Right hindlimb (tissue), 1 donor: ENCODE data around the gene ANTXR1.
"Not testable (repeated sequence)": the region's sequence is repeated elsewhere in the genome, so short reads cannot be mapped to it uniquely, and the experiment has no call there.

Experiments used
- DNase-seq: peaks from one replicate; pipeline ENCODE4 v3.0.0-alpha.2; 2018

Gene ANTXR1

GRCh38 chr2:69244882-69245281, 231.9 kb downstream of the ANTXR1 start:
- DNase-seq = no peak

DNA sequence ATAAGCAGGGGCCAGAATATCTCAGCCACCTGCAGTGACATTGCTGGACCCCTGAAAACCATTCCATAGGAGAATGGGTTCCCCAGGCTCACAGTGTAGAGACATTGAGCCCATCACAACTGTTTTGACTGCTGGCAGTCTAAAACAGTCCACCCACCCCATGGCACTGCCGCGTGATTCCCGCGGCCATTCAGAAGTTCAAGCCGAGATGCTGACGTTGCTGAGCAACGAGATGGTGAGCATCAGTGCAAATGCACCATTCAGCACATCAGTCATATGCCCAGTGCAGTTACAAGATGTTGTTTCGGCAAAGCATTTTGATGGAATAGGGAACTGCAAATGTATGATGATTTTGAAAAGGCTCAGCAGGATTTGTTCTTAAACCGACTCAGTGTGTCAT, 234.6 kb downstream of the ANTXR1 start:
- DNase-seq = no peak

GRCh38 chr2:69248232-69248631, 235.3 kb downstream of the ANTXR1 start:
- no peak for DNase-seq

DNA sequence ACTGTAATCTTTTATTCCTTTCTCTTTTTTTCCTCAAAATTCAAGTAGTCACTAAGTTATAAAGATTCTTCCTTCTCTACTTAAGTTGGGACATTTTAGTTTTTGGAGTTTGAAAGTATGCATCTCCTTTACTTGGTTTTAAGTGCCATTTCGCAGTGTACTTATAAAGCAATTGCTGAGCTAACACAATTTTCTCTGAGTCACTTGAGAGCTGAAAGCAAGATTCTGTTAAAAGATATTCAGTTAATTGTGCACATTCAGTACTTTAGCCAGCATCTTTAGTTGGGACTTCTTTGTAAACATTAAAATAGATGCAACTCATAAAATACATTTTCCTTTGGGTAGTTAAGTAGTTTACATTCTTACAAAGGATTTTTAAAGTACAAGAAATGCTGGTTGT, 238.0 kb downstream of the ANTXR1 start:
- DNase-seq = no peak

- DNase-seq = no peak
Measured at GRCh38 chr2:69251943-69252342, 239.0 kb downstream of the ANTXR1 start.

DNA sequence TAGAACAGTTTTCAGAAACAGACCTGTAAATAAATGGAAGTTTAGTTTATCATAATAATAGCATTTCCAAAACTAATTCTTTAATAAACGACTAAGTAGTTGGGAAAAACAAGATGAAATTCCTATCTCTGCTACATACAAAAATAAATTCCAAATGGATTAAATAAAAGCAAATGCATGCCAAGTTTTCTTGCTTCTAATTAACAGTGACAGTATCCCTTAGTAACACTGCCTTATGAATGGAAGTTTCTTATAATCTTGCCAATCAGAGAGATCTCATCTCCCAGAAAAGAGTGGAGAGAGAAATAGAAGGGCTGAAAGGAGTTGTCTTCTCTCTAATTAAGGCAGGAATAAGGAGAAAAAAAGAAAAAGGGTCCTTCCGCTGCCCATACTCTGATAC, 240.1 kb downstream of the ANTXR1 start:
- DNase-seq = no peak

GRCh38 chr2:69253611-69254301, 240.8 kb downstream of the ANTXR1 start:
- DNase-seq = peak; percentile 72

DNA sequence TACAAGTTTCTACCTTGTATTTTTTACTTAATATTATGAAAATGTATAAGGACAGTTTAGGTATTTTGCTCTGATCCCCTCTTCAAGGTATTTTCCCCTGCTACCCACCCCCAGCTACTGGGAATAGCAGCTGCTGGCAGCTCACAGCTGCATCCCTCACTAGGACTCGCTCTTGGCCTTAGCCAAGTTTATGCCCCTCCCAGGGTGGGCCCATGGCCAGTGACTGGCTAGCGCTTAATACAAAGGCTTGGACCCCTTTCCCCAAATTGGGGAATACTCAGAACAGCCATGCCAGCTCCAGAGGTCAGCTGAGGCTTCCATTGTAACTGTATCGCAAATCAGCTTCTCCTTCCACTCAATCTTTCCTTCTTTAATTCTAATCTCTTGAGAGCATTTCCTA, 242.8 kb downstream of the ANTXR1 start:
- DNase-seq = peak; percentile 75

DNA sequence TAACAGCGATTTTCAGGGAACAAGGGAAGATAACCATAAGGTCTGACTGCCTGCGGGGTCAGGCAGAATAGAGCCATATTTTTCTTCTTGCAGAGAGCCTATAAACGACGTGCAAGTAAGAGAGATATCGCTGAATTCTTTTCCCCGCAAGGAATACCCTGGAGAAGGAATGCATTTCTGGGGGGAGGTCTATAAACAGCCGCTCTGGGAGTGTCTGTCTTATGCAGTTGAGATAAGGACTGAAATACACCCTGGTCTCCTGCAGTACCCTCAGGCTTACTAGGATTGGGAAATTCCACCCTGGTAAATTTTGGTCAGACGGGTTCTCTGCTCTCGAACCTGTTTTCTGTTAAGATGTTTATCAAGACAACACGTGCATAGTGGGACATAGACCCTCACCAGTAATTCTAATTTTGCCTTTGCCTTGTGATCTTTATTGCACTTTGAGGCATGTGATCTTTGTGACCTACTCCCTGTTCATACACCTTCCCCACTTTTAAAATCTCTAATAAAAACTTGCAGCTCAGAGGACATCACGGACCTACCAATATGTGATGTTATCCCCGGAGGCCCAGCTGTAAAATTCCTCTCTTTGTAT, 247.1 kb downstream of the ANTXR1 start:
- not testable (repeated sequence) for DNase-seq

GRCh38 chr2:69260666-69261065, 247.7 kb downstream of the ANTXR1 start:
- DNase-seq = no peak

- DNase-seq = no peak
Measured at GRCh38 chr2:69269330-69269729, 256.4 kb downstream of the ANTXR1 start.

DNA sequence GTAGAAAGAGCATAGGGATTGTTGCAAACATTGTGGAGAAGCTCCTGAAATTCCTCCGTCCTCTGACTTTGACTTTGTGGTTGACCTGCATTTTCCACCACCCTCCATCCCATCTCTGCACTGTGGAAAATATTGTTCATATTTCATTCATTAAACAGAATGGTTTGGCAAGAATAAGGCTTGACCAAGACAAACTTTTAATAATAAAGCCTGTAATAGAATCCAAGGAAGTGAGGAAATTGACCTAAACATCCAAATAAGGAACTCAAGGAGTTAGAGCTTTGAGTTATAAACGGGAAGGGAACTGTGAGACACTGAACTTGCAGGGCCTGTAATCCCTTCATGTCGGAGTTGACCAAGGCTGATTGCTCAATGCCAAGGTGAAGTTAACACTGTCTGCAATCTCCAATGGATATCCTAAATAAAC, 258.9 kb downstream of the ANTXR1 start:
- DNase-seq = no peak

DNA sequence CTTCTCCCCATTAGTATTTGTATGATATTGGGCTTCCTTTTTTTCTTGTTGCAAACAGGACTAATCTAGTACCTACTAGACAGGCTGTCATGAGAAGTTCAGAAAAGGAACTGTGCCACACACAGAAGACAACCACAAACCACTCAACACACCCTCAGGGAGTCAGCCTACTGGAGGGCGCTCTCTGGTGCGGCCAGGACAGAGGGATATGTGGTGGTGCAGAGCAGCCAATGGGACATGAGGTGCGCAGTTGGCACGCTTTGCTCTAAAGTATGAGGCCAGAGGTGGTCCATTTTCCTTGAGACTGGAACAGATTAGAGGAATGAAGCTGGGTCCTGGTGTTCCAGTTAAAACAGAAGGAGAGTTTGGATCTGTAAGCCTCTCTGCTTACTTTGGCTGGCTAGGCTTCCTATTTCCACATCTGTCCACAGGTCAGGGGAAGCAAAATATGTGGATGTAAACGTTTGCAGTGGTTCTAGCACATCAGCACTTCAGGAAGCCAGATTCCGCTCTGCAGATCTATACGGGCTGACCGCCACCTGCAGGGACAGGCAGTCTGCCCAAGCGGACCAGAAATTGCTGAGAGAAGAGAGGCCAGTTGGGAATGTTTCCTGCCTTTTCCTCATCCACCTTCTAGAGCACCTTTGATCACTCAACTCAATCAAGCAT, 260.0 kb downstream of the ANTXR1 start:
- peak; percentile 74 for DNase-seq

DNA sequence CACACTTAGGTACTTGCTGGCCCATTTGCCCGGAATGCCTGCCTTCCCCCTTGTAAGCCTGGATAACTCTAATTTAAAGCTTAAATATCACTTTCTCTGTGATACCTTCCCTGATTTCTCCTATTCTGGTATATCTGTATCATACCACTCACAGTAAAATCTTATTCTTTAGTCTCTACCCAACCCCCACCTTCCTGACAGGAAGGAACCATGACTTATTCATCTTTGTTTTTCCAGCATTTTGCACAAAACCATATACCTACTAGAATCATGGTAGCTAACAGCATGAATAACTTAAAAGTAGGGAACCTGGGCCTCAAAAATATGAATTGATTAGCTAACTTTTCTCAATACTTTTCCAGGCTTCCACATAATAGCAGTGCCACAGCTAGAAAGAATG, 262.5 kb downstream of the ANTXR1 start:
- no peak for DNase-seq

GRCh38 chr2:69278366-69278765, 265.4 kb downstream of the ANTXR1 start:
- DNase-seq = no peak

DNA sequence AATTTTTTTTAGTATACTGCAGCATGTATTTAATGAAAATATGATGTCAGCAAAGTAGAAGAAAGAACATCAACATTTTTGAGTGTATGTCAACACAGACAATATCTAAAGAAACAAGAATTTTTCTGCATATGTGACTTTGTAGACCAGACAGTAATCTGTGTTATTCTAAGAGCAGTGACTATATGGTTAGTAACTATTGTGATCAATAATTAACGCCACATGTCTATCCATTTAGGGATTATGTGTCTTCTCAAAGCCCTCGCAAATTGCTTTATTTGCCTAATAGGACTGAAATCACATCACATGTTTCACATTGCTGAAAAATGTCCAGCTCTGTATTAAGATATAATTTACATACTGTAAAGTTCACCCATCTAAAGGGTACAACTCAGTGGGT, 266.2 kb downstream of the ANTXR1 start:
- no peak for DNase-seq

DNA sequence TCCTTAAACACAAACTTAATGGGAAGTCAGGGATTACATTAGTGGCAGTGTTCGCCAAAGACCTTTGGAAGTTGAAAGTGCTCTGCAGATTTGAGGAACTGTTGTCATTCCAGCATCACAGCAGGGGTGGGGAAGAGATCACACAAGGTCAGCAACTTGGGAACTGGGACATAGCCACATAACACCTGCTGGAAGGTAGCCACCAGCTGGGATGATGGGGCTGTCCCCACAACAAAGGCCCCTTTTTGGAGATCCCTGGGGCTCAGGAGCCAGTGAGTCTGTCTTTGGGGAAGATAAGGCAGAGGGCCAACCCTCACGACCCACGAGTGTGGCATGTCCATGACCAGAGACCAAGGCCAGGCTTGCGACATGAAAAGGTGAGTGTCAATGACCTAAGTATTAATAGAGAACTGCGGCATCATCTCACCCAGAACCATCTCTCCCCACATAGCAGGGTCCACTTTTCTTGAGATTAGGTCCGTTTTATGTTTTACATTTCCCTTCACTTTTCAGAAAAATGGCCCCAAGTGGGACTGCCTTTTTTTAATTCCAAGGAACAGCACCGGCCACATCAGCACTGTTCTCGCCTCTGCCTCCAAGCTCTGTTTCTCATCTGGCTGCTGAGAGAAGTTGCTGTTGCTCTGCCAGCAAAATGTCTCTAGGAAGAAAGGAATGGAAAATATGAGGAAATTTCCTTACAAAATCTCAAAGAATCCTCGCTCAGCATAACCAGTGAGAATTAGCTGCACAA, 267.1 kb downstream of the ANTXR1 start:
- DNase-seq = peak; percentile 63

GRCh38 chr2:69280796-69281412, 267.9 kb downstream of the ANTXR1 start:
- no peak for DNase-seq

- DNase-seq = no peak
Measured at GRCh38 chr2:69285379-69285894, 272.5 kb downstream of the ANTXR1 start.

- no peak for DNase-seq
Measured at GRCh38 chr2:69287544-69287943, 274.6 kb downstream of the ANTXR1 start.

- no peak for DNase-seq
Measured at GRCh38 chr2:69288429-69288828, 275.4 kb downstream of the ANTXR1 start.

GRCh38 chr2:69291004-69291650, 278.1 kb downstream of the ANTXR1 start:
- DNase-seq = peak; percentile 78
